HUES6 (cell line): Measurements from ENCODE around the gene HSD17B11.
"Not testable (repeated sequence)": the region's sequence is repeated elsewhere in the genome, so short reads cannot be mapped to it uniquely, and the experiment has no call there.

Experiments used
- H3K27ac ChIP-seq: 2 replicates; pipeline ENCODE4 v1.7.0; 2013; ENCODE audit warnings: low read depth, mild to moderate bottlenecking, low read length, inconsistent platforms
- H3K27me3 ChIP-seq: 2 replicates; pipeline ENCODE4 v1.6.1; 2013; ENCODE audit warnings: low read length; ENCODE audit not compliant: control insufficient read depth, insufficient read depth
- H3K36me3 ChIP-seq: 2 replicates; pipeline ENCODE4 v1.6.1; 2013; ENCODE audit warnings: low read length; ENCODE audit not compliant: control insufficient read depth, insufficient read depth
- H3K4me1 ChIP-seq: 2 replicates; pipeline ENCODE4 v1.6.1; 2013; ENCODE audit warnings: low read length; ENCODE audit not compliant: control insufficient read depth, insufficient read depth
- H3K4me3 ChIP-seq: 2 replicates; pipeline ENCODE4 v1.5.1; 2013; ENCODE audit warnings: low read depth, low read length
- H3K9ac ChIP-seq: one replicate; pipeline ENCODE4 v1.6.1; 2013; ENCODE audit warnings: mild to moderate bottlenecking, low read length
- H3K9me3 ChIP-seq: 2 replicates; pipeline ENCODE4 v1.6.1; 2013; ENCODE audit warnings: low read depth, low read length; ENCODE audit not compliant: control insufficient read depth, insufficient read depth

Gene HSD17B11

GRCh38 chr4:87356832-87357526 is 34.0 kb downstream of the HSD17B11 start:
- Histone ChIP-seq H3K27ac (no peak overlapping the region), H3K4me3 (no peak overlapping the region), H3K36me3 (no peaks in the 10 kb centered on the region), H3K4me1 (no peaks in the 10 kb centered on the region), H3K27me3 (no peaks in the 10 kb centered on the region), H3K9ac (no peak overlapping the region), H3K9me3 (no peaks in the 10 kb centered on the region)

- H3K27me3 ChIP-seq, result no peaks in the 10 kb centered on the region
- no peaks in the 10 kb centered on the region for H3K4me1 ChIP-seq
- no peak overlapping the region for H3K9ac ChIP-seq
- H3K4me3 ChIP-seq, result no peak overlapping the region
- no peaks in the 10 kb centered on the region for H3K36me3 ChIP-seq
- H3K9me3 ChIP-seq, result no peaks in the 10 kb centered on the region
- H3K27ac ChIP-seq, result no peak overlapping the region
These were observed 36.6 kb downstream of the HSD17B11 start for GRCh38 chr4:87354168-87355102.

GRCh38 chr4:87353592-87353991 is 37.4 kb downstream of the HSD17B11 start:
- no peaks in the 10 kb centered on the region for H3K27me3 ChIP-seq
- no peaks in the 10 kb centered on the region for H3K4me1 ChIP-seq
- H3K27ac ChIP-seq, result no peak overlapping the region
- no peaks in the 10 kb centered on the region for H3K9me3 ChIP-seq
- no peak overlapping the region for H3K4me3 ChIP-seq
- no peak overlapping the region for H3K9ac ChIP-seq
- H3K36me3 ChIP-seq, result no peaks in the 10 kb centered on the region

GRCh38 chr4:87345139-87345538 is 45.8 kb downstream of the HSD17B11 start:
- Histone ChIP-seq H3K9me3 (no peaks in the 10 kb centered on the region), H3K27me3 (no peaks in the 10 kb centered on the region), H3K36me3 (no peaks in the 10 kb centered on the region), H3K4me3 (no peak overlapping the region), H3K9ac (no peak overlapping the region), H3K27ac (no peak overlapping the region), H3K4me1 (no peaks in the 10 kb centered on the region)

- Histone ChIP-seq H3K4me3 (no peak overlapping the region), H3K9me3 (no peaks in the 10 kb centered on the region), H3K27me3 (no peaks in the 10 kb centered on the region), H3K4me1 (no peaks in the 10 kb centered on the region), H3K27ac (no peak overlapping the region), H3K36me3 (no peaks in the 10 kb centered on the region; the same call in 1 of the 2 replicates), H3K9ac (no peak overlapping the region)
These were observed 48.1 kb downstream of the HSD17B11 start for GRCh38 chr4:87342872-87343271.

- not testable (repeated sequence) for H3K9me3 ChIP-seq, H3K36me3 ChIP-seq, H3K4me1 ChIP-seq, H3K27ac ChIP-seq, H3K27me3 ChIP-seq, H3K4me3 ChIP-seq, H3K9ac ChIP-seq
These were observed 48.9 kb downstream of the HSD17B11 start for GRCh38 chr4:87341954-87342635.

- Histone ChIP-seq H3K27me3 (no peaks in the 10 kb centered on the region), H3K4me1 (no peaks in the 10 kb centered on the region), H3K9ac (no peak overlapping the region), H3K36me3 (peaks cover 3% of the 10 kb centered on the region; the same call in 1 of the 2 replicates), H3K27ac (no peak overlapping the region), H3K4me3 (no peak overlapping the region), H3K9me3 (no peaks in the 10 kb centered on the region)
These were observed 51.5 kb downstream of the HSD17B11 start for GRCh38 chr4:87339440-87339839.

- peaks cover 14% of the 10 kb centered on the region for H3K9me3 ChIP-seq
- peaks cover 3% of the 10 kb centered on the region; the same call in 1 of the 2 replicates for H3K36me3 ChIP-seq
- no peaks in the 10 kb centered on the region for H3K4me1 ChIP-seq
- H3K4me3 ChIP-seq, result no peak overlapping the region
- H3K27me3 ChIP-seq, result no peaks in the 10 kb centered on the region
- H3K27ac ChIP-seq, result no peak overlapping the region
- H3K9ac ChIP-seq, result no peak overlapping the region
These were observed 53.6 kb downstream of the HSD17B11 start for GRCh38 chr4:87337361-87337760.

- H3K27me3 ChIP-seq, result no peaks in the 10 kb centered on the region
- peaks cover 16% of the 10 kb centered on the region for H3K9me3 ChIP-seq
- no peak overlapping the region for H3K27ac ChIP-seq
- no peaks in the 10 kb centered on the region for H3K4me1 ChIP-seq
- peaks cover 3% of the 10 kb centered on the region; the same call in 1 of the 2 replicates for H3K36me3 ChIP-seq
- H3K4me3 ChIP-seq, result no peak overlapping the region
- no peak overlapping the region for H3K9ac ChIP-seq
These were observed 57.7 kb downstream of the HSD17B11 start for GRCh38 chr4:87333267-87333666.

GRCh38 chr4:87330761-87331160 is 60.2 kb downstream of the HSD17B11 start:
- Histone ChIP-seq H3K27ac (no peak overlapping the region), H3K9me3 (peaks cover 16% of the 10 kb centered on the region), H3K4me1 (no peaks in the 10 kb centered on the region), H3K36me3 (no peaks in the 10 kb centered on the region), H3K9ac (no peak overlapping the region), H3K27me3 (no peaks in the 10 kb centered on the region), H3K4me3 (no peak overlapping the region)

- H3K4me1 ChIP-seq, result no peaks in the 10 kb centered on the region
- H3K27me3 ChIP-seq, result no peaks in the 10 kb centered on the region
- H3K27ac ChIP-seq, result no peak overlapping the region
- no peaks in the 10 kb centered on the region for H3K36me3 ChIP-seq
- H3K9ac ChIP-seq, result no peak overlapping the region
- H3K4me3 ChIP-seq, result no peak overlapping the region
- peaks cover under 1% of the 10 kb centered on the region; the same call in 1 of the 2 replicates for H3K9me3 ChIP-seq
These were observed 63.9 kb downstream of the HSD17B11 start for GRCh38 chr4:87327136-87327535.
